Measurements from ENCODE around the gene C8B.

GRCh38 chr1:56921479-56921878, 44.3 kb downstream of the C8B start:
- TF ChIP-seq, protein P1, sequence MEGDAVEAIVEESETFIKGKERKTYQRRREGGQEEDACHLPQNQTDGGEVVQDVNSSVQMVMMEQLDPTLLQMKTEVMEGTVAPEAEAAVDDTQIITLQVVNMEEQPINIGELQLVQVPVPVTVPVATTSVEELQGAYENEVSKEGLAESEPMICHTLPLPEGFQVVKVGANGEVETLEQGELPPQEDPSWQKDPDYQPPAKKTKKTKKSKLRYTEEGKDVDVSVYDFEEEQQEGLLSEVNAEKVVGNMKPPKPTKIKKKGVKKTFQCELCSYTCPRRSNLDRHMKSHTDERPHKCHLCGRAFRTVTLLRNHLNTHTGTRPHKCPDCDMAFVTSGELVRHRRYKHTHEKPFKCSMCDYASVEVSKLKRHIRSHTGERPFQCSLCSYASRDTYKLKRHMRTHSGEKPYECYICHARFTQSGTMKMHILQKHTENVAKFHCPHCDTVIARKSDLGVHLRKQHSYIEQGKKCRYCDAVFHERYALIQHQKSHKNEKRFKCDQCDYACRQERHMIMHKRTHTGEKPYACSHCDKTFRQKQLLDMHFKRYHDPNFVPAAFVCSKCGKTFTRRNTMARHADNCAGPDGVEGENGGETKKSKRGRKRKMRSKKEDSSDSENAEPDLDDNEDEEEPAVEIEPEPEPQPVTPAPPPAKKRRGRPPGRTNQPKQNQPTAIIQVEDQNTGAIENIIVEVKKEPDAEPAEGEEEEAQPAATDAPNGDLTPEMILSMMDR (IDR thresholded peaks at IDR 0.05 in 2 of 3, conservative IDR thresholded peaks at IDR 0.05 in 1 of 3; ENCODE audit: borderline replicate concordance in 1 of 3, insufficient read depth in 1 of 3, low read depth in 2 of 3, low read length in 2 of 3): no peak
- TF ChIP-seq REST (IDR thresholded peaks at IDR 0.05; ENCODE audit: low read depth) (no peak), ZBTB33 (IDR thresholded peaks at IDR 0.05; ENCODE audit: extremely low read depth, insufficient replicate concordance, low read length) (no peak), SP1 (IDR thresholded peaks at IDR 0.05; ENCODE audit: low read depth) (no peak), SIN3A (IDR thresholded peaks at IDR 0.05; ENCODE audit: low read depth) (no peak), ZFX (IDR thresholded peaks at IDR 0.05) (no peak), POLR2A (IDR thresholded peaks at IDR 0.05; ENCODE audit: borderline replicate concordance, extremely low read depth, insufficient read depth, insufficient read length) (no peak), EZH2 (IDR thresholded peaks at IDR 0.05) (no peak), YY1 (IDR thresholded peaks at IDR 0.05; ENCODE audit: extremely low read depth, insufficient replicate concordance, low read depth, low read length) (no peak), JUND (IDR thresholded peaks at IDR 0.05) (no peak), EGR1 (IDR thresholded peaks at IDR 0.05; ENCODE audit: low read depth) (no peak), CEBPB (IDR thresholded peaks at IDR 0.05; ENCODE audit: low read depth) (no peak), FOSL1 (IDR thresholded peaks at IDR 0.05; ENCODE audit: low read depth) (no peak)
